Measurements from ENCODE around the gene CMPK2.
"Not testable (repeated sequence)": the region's sequence is repeated elsewhere in the genome, so short reads cannot be mapped to it uniquely, and the experiment has no call there.

The CMPK2 gene

DNA sequence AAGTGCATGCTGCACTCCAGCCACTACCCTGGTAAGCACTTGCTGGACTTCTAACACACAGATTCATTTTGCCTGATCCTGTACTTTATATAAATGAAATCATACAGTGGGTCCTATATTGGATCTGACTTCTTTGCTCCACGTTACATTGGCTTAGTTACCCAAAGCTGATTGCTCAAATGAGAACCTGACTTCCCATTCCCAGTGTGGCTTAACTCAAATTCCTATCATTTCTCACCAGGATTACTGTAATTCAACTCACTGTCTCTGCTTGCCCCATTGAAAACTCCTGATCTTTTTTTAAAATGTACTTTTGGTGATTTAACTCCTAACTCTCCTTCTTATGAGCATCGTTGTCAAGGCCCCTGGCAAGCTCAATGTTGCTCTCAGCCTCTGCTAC, 13.3 kb upstream of the CMPK2 start:
- no peak for DNase-seq

DNA sequence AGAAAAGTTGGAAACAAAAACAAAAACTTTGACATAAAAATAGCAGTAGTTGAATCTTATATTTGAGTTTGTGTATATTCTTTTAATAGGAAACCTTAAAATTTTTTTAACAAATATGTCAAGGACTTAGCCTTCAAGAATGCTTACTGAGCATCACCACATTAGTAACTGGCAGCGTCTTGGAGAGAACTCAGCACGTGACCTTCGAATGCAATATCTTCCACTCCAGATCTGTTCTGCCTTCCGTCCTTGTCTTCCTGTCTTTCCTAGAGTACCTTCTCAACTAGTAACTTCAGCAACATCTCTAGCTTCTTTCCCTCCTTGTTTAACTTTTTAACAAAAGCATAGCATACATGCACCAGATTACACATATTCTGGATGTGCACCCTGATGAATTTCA, 12.8 kb upstream of the CMPK2 start:
- no peak for DNase-seq

DNA sequence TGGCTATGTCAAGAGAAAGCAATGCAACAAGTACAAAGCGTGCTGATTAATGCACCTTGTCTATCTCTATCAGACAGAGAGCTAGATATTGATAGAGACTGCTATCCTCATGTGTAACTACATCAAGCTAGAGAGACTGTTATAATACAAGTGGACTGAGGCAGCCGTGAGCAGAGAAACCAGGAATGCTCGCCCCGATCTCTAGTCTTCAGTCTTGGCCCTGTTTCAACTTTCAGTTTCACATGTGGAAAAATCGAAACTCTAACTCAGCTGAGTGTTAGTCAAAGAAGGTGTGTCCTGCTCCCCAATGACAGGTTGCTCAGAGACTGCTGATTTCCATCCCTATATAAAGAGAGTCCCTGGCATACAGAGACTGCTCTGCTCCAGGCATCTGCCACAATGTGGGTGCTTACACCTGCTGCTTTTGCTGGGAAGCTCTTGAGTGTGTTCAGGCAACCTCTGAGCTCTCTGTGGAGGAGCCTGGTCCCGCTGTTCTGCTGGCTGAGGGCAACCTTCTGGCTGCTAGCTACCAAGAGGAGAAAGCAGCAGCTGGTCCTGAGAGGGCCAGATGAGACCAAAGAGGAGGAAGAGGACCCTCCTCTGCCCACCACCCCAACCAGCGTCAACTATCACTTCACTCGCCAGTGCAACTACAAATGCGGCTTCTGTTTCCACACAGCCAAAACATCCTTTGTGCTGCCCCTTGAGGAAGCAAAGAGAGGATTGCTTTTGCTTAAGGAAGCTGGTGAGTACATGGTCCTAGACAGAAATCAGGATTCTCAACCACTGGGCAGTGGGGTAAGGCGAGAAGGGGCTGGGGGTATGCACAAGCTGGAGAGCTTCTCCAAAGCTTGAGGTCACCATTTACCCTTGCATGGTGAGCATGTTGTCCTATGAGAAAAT, 11.9 kb upstream of the CMPK2 start, which contains the start of gene RSAD2:
Gene RSAD2 (plus strand): TSS at position 376 of the 903 bp plus-strand sequence. CDS start 24 bp downstream, at position 400.
- peak; percentile 68 for DNase-seq

DNA sequence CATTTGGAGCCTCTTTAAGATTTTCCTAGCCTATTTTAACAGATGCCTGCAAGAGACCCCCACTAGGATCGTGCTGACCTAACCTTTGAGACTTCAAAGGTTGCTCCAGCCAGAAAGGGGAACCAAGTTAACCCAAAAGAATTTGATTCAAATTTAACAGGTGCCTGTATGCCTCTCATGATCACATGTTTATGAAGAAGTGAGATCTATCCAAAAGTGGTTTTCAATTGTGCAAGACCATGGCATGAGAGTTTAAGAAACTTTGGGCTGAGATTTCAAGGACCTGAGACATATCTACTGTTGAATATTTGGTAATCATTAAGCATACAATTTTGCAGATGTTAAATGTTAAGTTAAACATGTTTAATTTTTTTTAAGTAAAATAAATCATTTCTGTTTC, 10.6 kb upstream of the CMPK2 start:
- DNase-seq: no peak

DNA sequence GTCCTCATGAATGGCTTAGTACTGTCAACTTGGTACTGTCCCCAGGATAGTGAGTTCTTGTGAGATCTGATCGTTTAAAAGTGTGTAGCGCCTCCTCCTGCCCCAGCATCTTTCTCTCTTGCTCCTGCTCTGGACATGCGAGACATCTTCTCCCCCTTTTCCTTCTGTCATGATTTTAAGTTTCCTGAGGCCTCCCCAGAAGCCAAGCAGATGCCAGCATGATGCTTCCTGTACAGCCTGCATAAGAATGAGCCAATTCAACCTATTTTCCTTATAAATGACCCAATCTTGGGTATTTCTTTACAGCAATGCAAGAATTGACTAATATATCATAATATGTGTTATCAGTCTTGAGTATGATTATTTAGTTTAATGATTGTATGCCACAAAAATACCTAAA, 8.3 kb upstream of the CMPK2 start:
- no peak for DNase-seq

DNA sequence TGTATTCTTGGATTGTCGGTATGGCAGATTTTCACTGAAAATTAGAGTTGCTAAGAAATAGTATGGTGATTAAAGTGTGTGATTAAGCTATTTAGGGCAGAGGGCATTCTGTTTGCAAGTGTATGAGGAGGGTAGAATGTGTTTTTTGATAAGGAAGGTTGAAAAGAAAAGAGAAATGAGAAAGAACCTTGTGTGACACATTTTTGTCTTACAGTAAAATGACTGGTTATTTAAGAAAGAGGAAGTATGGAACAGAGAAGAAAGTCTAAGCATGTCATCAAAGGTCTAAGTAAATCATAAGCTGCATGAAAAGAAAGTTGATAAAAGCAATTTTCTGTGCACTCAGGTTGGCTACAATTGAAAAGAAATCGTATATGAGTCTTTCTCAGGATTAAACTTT, 6.7 kb upstream of the CMPK2 start:
- no peak for DNase-seq

DNA sequence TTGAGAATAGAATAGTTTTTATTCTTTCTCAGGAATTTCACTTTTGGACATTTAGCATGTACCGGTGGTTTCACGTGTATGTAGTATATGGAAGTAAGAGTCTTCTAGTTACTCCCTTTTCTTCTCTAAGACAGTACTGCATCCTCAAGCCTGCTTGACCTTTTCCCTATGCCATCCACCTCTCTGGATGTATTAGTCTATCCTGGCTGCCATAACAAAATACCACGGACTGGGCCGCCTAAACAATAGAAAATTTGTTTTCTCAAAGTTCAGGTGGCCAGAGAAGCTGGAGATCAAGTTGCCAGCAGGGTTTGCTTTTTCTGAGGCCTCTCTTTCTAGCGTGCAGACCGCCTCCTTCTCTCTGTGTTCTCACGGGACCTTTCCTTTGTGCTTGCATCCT, 1.3 kb upstream of the CMPK2 start:
- DNase-seq: no peak

DNA sequence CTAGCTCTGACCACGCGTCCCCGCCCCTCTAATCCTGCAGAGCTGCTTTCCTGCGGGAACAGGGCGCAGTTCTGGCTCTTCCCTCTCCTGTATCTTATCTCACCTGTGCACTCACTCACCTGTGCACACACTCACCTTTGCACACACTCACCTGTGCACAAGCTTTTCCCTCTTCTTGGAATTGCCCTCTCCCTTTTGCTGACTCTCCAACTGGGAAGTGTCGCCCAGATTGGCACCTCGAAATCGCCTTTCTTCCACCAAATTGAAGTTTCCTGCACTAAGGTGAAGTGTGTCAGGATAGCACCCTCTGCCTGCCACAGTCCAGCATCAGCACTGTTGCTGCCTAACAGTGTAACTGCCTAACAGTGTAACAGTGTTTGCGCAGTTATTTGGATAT, 566 bp upstream of the CMPK2 start:
- peak; percentile 8 for DNase-seq

DNA sequence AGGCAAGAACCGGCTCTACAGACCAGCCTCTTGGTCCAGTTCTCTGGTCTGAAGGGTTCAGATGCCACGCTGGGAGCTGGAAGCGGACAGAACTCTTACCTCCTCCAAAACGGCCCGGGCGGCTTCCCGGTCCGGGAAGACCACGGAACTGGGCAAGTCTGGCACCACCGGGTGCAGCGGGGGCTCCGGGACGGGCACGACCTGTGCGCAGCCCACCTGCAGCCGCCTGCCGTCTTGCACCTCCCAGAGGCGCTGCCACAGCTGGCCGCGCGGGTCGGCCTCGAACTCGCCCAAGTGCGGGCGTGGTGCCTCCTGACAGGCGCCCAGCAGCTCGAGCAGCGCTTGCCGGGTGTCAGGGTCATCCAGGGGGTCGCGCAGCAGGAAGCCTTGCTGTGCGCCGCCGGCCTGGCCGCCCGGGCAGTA, 773 bp downstream of the CMPK2 start:
- DNase-seq: no peak

DNA sequence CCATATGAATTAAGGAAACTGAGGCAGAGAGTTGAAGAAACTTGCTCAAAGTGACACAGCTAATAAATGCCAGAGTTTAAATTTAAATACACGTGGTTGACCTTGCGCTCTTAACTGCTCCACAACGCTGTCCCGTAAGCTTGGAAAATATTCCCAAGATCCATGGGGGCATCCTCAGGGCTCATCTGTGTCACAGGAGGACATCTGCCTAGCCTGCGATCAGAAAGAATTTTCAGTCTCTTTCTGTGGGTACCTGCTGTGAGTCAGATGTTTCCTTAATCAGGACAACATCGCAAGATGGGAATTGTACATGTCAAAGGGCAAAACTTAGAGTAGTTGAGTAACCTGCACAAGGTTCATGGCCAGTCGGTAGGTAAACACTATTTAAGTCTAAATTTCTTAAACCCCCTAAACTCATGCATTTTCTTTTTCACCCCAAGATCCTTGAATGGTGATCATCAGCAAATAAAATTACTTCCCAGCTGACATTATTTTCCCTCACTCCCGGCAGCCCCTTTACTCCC, 1.4 kb downstream of the CMPK2 start:
- DNase-seq: no peak

DNA sequence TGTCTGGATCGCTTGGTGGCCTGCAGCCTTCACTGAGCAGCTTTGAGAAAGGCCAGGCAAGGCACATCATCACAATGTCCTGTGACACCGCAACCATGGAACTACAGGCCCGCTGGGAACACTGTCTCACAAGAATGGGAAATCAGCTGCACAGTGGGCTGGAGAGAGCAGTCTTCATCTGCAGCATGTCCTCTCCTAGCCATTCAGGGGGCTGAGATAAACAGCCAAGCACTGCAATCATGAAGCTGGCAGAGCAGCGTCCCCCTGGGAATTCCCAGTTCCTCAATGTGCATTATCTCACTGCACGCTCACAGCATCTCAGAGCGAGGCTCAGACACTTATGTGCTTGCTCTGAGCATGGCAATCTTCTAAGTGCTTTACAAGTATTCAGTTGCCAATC, 1.9 kb downstream of the CMPK2 start:
- no peak for DNase-seq

DNA sequence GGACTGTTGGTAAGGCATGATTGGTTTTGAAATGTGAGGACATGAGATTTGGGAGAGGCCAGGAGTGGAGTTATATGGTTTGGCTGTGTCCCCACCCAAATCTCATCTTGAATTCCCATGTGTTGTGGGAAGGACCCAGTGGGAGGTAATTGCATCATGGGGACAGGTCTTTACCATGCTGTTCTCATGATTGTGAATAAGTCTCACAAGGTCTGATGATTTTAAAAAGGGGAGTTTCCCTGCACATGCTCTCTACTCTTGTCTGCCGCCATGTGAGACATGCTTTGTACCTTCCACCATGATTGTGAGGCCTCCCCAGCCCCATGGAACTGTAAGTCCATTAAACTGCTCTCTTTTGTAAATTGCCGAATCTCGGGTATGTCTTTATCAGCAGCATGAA, 5.4 kb downstream of the CMPK2 start:
- no peak for DNase-seq

DNA sequence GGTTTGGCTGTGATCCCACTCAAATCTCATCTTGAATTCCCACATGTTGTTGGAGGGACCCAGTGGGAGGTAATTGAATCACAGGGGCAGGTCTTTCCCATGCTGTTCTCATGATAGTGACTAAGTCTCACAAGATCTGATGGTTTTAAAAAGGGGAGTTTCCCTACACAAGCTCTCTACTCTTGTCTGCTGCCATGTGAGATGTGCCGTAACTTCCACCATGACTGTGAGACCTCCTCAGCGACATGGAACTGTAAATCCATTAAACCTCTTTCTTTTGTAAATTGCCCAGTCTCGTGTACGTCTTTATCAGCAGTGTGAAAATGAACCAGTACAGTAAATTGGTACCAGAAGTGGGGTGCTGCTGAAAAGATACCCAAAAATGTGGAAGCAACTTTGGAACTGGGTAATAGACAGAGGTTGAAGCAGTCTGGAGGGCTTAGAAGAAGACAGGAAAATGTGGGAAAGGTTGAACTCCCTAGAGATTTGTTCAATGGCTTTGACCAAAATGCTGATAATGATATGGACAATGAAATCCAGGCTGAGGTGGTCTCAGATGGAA, 7.2 kb downstream of the CMPK2 start:
- DNase-seq: not testable (repeated sequence)

DNA sequence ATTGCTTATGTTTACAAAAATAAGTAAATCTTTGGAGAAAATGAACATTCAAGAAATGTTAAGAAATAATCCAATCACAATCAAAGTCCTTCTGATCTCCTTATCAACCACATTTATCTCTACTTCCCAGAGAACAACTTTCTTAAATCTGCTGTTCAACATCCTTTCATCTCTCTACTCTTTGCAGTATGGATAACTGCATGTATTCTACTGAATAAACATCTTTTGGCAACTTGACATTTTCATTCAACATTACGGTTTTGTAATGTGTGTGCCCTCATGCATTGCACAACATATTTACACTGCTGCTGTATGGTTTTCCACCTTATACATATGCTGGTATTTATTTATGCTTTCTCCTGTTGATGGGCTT, 9.2 kb downstream of the CMPK2 start:
- DNase-seq: no peak

DNA sequence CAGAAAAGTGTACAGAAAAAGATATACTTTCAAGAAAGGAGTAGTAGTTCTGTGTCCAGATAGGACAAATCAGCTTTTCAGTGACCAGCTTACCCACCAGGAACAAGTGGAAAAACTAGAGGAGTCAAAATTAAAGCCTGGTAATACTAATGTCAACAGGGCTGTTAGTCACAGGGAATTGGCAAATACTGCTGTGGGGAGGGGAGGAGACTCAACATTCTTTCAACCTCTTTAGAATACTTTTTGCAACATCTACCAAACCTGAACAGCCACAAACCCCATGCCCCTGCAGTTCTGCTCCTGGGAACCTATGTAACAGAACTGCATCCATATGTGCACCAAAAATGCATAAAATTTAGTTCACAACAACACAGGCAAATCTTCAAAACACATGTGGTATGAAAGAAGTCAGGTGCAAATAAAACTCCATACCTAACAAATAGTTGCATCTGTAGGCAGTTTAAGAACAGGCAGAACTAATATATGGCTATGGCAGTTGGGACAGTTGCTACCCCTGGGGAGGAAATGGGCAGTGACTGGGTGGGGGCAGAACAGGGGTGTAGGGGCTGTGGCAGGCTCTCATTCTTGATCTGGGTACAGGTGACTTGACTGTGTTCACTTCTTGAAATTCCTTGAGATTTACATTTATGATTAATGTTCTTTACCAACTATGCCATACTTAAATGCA, 9.7 kb downstream of the CMPK2 start:
- DNase-seq: no peak

DNA sequence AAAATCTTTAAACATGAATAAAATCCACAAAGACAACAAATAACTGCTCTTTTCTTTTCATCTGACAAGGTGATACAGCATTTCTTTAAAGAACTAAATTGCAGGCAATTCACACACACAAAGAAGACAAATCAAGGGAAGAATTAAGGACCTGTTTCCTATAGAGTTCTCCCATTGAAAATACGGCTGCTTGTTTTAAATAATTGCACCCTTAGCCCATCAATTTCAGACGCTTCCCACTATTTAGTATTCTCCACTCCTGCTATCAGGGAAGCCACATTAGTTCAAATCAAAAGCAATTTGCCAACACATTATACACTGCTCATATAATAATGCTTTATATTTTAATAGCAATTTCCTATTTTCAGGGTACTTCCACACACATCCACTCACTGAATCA, 11.3 kb downstream of the CMPK2 start:
- no peak for DNase-seq

DNA sequence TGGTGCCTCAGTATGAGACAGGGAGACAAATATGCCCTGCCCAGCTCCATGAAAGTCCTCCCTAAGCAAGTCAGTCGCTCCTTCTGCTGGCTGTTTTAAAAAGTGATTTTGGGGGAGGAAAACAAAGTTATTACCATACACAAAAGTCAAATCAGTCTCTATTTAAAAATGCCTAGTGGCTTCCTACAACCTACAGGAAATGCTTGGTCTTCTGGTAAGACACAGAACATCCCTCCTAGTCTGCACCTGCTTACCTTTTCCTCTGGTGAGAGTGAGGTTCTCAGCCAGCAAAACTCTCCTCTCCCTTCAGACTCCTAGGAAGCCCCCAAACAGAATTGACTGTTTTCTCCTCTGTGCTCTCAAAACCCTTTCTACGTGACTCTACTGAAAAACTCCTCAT, 13.5 kb downstream of the CMPK2 start:
- DNase-seq: no peak

DNA sequence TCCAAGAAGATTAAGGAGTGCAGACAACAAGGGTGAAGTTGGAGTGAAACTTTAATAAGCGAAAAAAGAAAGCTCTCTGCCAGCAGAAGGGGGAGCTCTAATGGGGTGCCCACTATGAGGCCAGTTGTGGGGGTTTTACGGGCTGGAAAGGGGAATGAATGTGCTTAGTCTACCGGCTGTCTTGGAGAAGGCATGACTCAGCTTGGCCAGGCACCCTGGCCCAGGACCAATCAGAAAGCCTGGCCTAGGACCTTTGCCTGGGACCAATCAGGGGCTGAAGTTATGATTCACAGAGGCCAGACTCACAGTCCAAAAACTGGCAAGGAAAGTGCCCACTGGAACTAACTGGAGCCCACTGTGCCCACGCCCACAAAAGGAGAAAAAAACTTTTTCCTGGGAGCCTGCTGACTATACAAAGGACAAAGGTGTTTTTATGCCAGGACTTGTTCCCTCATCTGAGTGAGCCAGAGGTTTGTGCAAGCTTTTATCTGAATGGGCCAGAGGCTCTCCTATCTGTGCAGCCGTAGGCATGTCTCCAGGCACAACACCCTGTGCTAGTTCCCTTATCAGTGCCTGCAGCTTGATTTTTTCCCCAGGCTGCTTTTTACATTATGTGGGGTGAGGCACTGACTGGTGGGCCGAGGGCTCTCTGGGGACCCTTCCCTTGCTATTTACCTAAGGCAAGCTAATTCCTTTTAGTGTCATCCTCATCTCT, 18.6 kb downstream of the CMPK2 start:
- no peak for DNase-seq

DNA sequence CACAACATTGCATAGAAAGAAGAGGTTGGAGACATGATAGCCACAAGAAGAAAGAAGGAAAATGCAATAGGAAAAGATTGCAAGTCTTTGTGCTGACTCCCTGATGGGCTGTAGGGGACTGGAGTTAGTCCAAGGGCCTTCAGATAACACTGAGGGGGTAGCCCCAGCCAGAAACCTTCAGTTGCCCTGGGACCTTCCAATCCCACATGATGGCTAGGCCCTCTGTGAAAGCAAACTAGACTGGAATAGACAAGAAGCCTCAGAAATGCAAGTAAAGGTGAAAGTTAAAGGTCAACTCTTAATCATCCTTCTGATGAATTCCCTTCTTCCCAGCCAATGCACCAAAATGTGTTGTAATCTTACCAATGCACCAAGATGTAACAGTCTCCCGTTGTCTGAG, 19.2 kb downstream of the CMPK2 start:
- no peak for DNase-seq

DNA sequence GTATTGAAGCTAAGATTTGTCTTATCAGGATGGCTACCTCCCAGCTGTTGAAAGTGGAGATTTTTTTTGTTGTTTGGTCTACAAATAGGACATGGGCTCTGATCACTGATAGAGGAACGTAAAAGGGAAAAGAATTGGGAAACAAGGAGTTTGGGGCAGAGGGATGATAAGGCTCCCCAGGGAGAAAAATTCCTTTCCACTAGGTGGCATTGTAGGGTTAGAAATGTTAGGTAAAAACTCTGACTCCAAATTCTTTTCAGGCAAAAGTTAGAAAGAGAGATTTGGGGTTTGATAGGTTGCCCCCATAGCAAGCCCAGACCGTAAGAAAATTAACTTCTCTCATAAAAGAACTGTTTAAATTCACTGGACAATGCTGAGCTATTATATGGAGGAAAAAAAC, 19.8 kb downstream of the CMPK2 start:
- DNase-seq: no peak

DNA sequence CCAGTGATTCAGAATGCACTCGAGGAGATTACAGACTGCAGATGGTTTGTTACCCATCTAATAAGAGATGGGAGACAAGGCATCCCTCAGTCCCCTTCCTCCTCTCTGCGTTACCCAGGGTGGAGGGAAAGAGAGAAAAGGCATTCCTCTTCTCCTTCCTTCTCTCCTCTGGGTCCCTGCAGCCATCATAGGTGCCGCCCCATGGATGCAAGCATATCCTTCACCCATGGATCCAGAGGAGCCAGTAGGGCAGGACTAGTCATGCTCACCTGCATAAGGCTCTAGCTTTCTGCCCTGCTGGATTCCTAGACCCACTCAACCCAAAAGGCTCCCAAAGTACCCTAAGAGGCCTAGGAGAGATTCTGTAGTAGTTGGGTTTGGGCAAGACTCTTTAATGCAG, 20.4 kb downstream of the CMPK2 start:
- no peak for DNase-seq

DNA sequence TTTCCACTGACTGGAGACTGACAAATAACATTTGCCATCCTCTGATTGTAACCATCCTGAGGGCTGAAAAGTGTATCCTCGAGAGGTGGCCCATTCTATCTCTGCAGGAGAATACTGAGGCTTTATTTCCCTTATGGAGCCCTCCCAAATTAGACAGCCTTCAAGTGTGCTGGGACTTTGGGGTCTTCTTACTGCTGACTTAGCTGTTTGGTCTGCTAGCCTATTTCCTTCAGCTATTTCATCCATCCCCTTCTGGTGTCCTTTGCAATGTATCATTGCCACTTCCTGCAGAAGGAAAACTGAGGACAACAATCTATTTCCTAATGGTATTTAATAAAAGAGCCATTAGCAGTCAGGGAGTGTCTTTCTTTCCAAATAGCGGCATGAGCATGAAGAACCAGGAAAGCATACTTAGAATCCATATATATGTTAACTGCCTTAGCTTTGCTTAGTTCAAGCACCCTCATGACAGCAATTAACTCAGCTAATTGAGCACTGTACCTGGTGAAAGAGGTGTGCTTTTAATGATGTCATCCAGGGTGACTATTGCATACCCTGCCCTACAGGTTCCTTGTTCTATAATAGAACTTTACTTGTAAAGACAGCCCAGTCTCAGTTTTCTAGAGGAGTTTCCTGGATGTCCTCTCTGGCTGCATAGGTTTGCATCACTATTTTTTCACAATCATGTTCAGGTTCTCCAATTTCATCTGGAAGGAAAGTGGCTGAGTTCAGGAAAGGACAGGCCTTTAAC, 24.0 kb downstream of the CMPK2 start:
- no peak for DNase-seq
